Measurements from ENCODE around the gene RHOF. TPM values are rescaled to one million over a fixed set of nuclear protein-coding genes. Genes with fewer than 3 reads are reported as not detected.

RHOF gene
- total and polyA plus RNA-seq, 4 donors = 7.6 to 17.6 (median 13.2) TPM

DNA sequence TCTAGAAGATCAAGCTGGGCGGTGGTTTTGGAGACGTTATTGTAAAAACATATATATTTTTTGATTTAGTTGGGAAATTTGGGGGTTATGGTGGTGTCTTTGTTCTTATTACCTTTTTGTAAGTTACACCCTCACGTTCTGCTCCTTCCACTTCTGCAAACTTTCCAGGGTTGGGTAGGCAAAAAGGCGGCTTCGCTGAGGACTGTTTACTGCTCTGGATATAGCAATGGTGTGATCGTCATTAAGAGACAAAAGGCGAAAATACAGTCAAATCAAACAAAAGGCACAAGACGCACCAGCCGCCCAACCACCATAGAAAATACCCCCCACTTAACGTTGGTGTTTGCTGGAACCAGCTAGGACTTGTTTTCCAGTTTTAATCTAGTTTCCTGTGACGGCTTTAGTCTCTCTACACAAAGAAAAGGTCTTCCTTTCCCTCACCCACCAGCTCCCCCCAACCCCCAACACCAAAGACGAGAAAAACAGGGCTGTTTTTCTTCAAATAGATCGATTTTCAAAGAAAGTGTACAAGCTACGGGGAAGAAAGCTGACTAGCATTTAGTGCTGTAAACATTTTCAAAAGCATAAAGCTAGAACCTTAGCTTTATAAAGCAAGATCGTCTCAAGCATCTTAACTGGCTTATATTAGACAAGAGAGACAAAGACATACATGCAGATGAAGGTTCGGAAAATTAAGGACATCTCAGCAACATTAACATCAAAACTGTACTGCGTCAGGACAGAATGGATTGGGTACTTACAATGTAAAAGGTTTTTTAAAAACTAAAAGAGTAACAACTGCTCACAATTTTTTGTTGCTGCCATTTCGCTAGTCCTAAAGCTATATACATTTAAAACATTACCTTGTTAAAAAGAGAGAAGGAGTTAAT is 8.4 kb upstream of the RHOF start:
- peak in 3 of 6 donors; percentile 29 to 86 (median 76) for DNase-seq (ENCODE audit: low read depth in 4 of 6, low spot score in 6 of 6)
- Histone ChIP-seq H3K4me1 (ENCODE audit: control insufficient read depth, insufficient read depth, low read length) (peaks cover 58% of the 10 kb centered on the region), H3K4me3 (ENCODE audit: low read depth, low read length) (peak overlapping the region; percentile 80), H3K27me3 (ENCODE audit: control insufficient read depth, insufficient read depth, low read length) (no peaks in the 10 kb centered on the region), H3K36me3 (ENCODE audit: control insufficient read depth, insufficient read depth, low read length) (peaks cover 30% of the 10 kb centered on the region), H3K27ac (ENCODE audit: low read depth, low read length) (peak overlapping the region; percentile 99), H3K9me3 (ENCODE audit: control insufficient read depth, insufficient read depth, low read length) (no peaks in the 10 kb centered on the region)
- WGBS (ENCODE audit: insufficient coverage) = 0% methylated on average over 4 of the region's 18 CpGs

DNA sequence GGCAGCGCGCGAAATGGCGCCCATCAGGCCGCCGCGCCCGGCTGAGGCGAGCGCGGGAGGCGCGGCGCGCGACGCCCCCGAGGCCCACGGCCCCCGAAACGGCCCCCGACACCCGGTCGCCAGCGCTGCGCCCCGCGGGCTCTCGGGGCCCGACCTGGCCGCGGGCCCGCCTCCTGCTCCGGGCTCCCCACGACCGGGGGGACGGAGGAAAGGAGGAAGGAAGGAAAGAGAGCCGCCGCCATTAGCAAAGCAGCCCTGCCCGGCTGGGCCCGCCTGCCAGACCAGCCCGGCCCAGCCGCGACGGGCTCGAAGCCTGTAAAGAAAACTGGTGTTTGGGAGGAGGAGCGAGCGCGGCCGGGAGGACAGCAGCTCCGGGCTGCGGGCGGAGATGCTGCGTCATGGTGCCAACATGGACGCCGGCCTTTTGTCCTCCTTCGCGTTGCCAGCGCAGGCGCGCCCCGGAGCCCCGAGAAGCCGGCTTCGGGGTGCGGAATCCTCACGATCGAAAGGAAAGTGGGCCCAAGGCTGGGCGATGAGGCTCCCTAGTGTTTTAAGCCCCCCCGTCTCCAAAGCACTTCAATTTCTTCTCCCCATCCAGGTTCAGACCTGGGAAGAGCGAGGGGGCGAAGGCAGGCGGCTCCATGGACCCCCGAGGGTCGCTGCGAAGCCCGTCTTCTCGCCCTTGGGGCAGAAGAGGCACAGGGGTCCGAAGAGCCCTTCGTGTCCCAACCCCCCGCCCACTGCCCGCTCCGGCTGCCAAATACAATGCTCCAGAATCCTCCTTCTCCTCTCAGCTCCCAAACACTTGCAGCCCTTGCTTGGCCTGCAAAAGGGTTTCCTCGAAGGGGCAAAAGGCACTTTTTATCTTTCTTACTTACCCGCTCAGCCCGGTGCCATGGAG is 7.5 kb upstream of the RHOF start:
- Histone ChIP-seq H3K4me1 (ENCODE audit: control insufficient read depth, insufficient read depth, low read length) (peaks cover 58% of the 10 kb centered on the region), H3K36me3 (ENCODE audit: control insufficient read depth, insufficient read depth, low read length) (peaks cover 30% of the 10 kb centered on the region), H3K9me3 (ENCODE audit: control insufficient read depth, insufficient read depth, low read length) (no peaks in the 10 kb centered on the region), H3K27me3 (ENCODE audit: control insufficient read depth, insufficient read depth, low read length) (no peaks in the 10 kb centered on the region), H3K27ac (ENCODE audit: low read depth, low read length) (peak overlapping the region; percentile 99), H3K4me3 (ENCODE audit: low read depth, low read length) (peak overlapping the region; percentile 80)
- DNase-seq (ENCODE audit: low read depth in 4 of 6, low spot score in 6 of 6) = peak in 3 of 6 donors; percentile 51 to 89 (median 89)
- WGBS (ENCODE audit: insufficient coverage) = under 1% methylated on average over 83 of the region's 86 CpGs

DNA sequence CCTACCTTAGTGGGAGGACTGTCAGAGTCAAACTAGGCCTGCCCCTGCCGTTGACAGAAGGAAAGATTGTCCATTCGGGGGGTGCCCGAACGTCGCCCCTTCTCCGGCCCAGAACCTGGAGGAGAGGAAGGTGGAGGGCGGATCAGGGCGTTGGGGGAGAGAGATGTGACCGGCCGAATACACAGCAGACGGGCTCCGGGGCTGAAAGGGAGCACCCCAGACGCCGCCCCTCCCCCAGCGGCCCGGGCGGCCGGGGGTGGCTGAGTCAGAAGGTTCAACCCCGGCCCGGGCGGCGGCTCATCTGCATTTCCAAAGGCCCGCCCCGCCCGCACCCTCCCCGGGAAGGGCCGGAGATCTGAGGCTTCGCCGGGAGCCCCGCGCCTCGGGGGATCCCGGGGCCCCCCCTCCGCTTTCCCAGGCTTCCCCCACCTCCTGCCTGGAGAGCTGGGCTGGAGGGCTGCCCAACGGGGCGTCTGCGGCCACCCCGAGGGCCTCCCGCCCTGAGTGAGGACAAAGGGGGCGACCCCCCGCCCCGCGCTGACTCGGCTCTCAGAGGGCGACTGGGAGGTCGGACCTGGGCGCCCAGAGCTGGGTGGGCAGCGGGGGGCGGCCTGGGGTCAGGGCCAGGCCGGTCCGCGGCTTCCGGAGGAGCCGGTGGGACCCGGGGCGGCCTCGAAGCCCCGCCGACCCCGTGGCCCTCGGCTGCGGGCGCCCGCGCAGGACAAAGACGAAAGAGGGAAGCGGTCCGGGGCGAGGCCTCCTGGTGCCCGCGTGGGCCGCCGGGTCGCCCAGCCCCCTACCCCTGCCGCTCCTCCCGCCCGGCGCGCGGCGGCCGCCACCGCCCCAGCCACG is 6.6 kb upstream of the RHOF start:
- H3K4me3 ChIP-seq (ENCODE audit: low read depth, low read length) = peak overlapping the region; percentile 39
- peak in 3 of 6 donors; percentile 44 to 85 (median 67) for DNase-seq (ENCODE audit: low read depth in 4 of 6, low spot score in 6 of 6)
- H3K36me3 ChIP-seq (ENCODE audit: control insufficient read depth, insufficient read depth, low read length) = peaks cover 36% of the 10 kb centered on the region
- peak overlapping the region; percentile 87 for H3K27ac ChIP-seq (ENCODE audit: low read depth, low read length)
- no peaks in the 10 kb centered on the region for H3K9me3 ChIP-seq (ENCODE audit: control insufficient read depth, insufficient read depth, low read length)
- H3K4me1 ChIP-seq (ENCODE audit: control insufficient read depth, insufficient read depth, low read length) = peaks cover 60% of the 10 kb centered on the region
- under 1% methylated on average over 84 of the region's 84 CpGs for WGBS (ENCODE audit: insufficient coverage)
- H3K27me3 ChIP-seq (ENCODE audit: control insufficient read depth, insufficient read depth, low read length) = no peaks in the 10 kb centered on the region

DNA sequence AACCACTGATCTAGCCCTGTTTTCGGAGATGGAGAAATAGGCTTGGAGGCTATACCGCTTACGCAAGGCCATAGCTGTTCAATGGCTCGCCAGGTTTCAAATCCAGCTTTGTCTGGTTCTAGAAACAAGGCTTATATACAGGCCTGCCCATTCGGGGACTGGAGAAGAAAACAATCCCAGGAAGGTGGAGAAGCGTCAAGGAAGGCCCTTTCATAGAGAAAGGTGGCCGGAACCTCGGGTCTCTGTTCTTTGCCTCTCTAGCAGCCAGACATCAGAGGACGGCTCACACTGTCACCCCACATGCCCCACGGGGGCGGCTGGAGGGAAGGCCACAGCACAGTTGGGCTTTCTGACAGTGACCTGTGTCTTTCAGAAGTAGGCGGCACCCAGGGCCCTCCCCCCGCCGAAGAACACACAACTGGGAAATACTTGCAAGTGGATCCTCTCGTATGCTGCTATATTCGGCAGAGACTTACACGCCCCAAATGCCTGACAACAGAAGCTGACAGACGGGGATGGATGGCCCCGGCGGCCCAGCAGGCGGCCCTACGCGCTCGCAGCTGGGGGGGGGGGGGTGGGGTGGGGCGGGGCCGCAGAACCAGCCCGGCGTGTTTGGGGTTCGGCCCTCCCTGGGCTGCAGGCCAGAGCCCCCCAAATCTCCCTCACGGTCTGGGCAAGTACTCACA is 5.8 kb upstream of the RHOF start:
- peaks cover 65% of the 10 kb centered on the region for H3K4me1 ChIP-seq (ENCODE audit: control insufficient read depth, insufficient read depth, low read length)
- H3K4me3 ChIP-seq (ENCODE audit: low read depth, low read length) = peak overlapping the region; percentile 39
- peaks cover 38% of the 10 kb centered on the region for H3K36me3 ChIP-seq (ENCODE audit: control insufficient read depth, insufficient read depth, low read length)
- peak in 3 of 6 donors; percentile 36 to 84 (median 74) for DNase-seq (ENCODE audit: low read depth in 4 of 6, low spot score in 6 of 6)
- no peaks in the 10 kb centered on the region for H3K27me3 ChIP-seq (ENCODE audit: control insufficient read depth, insufficient read depth, low read length)
- 16% methylated on average over 16 of the region's 30 CpGs for WGBS (ENCODE audit: insufficient coverage)
- peak overlapping the region; percentile 87 for H3K27ac ChIP-seq (ENCODE audit: low read depth, low read length)
- H3K9me3 ChIP-seq (ENCODE audit: control insufficient read depth, insufficient read depth, low read length) = no peaks in the 10 kb centered on the region

DNA sequence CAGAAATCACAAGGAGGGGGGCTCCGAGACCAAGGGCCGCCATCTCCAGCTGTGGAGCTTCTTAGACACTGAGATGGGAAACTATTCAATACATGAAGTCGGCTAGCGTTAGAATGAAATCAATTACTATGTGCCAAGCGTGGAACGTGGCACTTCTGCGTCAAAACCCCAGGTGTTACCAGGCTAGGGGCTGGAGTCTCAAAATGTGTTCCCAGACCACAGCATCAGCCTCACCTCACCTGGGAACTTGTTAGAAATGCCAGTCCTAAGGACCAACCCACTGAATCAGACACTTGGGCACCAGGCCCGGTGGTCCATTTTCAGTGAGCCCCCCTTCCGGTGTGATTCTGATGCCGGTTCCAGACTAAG is 5.3 kb upstream of the RHOF start:
- H3K27ac ChIP-seq (ENCODE audit: low read depth, low read length) = peak overlapping the region; percentile 86
- peaks cover 70% of the 10 kb centered on the region for H3K4me1 ChIP-seq (ENCODE audit: control insufficient read depth, insufficient read depth, low read length)
- 17% methylated on average over 7 of the region's 10 CpGs for WGBS (ENCODE audit: insufficient coverage)
- DNase-seq (ENCODE audit: low read depth in 4 of 6, low spot score in 6 of 6) = peak in 1 of 6 donors; percentile 57
- H3K4me3 ChIP-seq (ENCODE audit: low read depth, low read length) = peak overlapping the region; percentile 14
- H3K36me3 ChIP-seq (ENCODE audit: control insufficient read depth, insufficient read depth, low read length) = peaks cover 38% of the 10 kb centered on the region
- peaks cover 3% of the 10 kb centered on the region for H3K27me3 ChIP-seq (ENCODE audit: control insufficient read depth, insufficient read depth, low read length)
- no peaks in the 10 kb centered on the region for H3K9me3 ChIP-seq (ENCODE audit: control insufficient read depth, insufficient read depth, low read length)

DNA sequence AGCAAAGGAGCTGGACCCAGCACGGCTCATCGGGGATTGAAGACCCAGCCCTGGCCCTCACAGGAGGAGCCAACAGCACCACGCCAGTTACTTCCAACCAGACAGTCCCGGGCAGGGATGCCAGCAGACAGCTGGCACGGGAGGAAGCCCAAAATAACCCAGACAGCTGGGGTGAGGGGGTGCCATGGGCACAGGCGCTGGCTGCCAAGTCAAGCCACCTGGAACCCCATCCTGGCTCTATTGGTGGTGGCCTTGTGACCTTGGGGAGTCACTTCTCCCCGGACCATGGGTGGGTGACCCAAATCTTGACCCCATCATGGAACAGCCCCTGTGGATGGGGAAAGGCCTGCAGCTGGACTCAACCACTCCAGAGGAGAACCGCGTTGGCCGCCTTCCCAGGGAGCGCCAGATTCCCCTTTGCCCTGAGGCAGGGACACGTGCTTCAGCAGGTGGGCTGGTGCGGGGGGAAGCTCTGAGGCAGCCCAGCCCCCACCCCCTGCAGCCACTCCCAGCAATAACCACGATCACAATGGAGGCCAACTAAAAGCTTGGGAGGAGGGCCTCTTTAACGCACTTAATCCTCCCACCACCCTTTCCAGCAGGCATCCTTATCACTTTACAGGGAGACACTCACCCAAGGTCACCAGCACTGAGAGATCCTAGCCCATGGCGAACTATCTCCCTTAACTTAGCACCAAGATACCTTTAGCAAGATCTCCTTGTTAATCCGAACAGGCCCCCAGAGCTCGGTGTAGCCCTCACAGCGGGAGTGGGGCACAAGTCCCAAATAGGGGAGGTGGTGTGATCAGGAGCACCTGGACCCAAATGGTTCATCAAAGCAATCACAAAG is 4.7 kb upstream of the RHOF start:
- Histone ChIP-seq H3K9me3 (ENCODE audit: control insufficient read depth, insufficient read depth, low read length) (no peaks in the 10 kb centered on the region), H3K27me3 (ENCODE audit: control insufficient read depth, insufficient read depth, low read length) (peaks cover 5% of the 10 kb centered on the region), H3K36me3 (ENCODE audit: control insufficient read depth, insufficient read depth, low read length) (peaks cover 40% of the 10 kb centered on the region), H3K27ac (ENCODE audit: low read depth, low read length) (peak overlapping the region; percentile 86), H3K4me1 (ENCODE audit: control insufficient read depth, insufficient read depth, low read length) (peaks cover 76% of the 10 kb centered on the region), H3K4me3 (ENCODE audit: low read depth, low read length) (peak overlapping the region; percentile 9)
- 9% methylated on average over 13 of the region's 19 CpGs for WGBS (ENCODE audit: insufficient coverage)
- peak in 3 of 6 donors; percentile 31 to 80 (median 80) for DNase-seq (ENCODE audit: low read depth in 4 of 6, low spot score in 6 of 6)

DNA sequence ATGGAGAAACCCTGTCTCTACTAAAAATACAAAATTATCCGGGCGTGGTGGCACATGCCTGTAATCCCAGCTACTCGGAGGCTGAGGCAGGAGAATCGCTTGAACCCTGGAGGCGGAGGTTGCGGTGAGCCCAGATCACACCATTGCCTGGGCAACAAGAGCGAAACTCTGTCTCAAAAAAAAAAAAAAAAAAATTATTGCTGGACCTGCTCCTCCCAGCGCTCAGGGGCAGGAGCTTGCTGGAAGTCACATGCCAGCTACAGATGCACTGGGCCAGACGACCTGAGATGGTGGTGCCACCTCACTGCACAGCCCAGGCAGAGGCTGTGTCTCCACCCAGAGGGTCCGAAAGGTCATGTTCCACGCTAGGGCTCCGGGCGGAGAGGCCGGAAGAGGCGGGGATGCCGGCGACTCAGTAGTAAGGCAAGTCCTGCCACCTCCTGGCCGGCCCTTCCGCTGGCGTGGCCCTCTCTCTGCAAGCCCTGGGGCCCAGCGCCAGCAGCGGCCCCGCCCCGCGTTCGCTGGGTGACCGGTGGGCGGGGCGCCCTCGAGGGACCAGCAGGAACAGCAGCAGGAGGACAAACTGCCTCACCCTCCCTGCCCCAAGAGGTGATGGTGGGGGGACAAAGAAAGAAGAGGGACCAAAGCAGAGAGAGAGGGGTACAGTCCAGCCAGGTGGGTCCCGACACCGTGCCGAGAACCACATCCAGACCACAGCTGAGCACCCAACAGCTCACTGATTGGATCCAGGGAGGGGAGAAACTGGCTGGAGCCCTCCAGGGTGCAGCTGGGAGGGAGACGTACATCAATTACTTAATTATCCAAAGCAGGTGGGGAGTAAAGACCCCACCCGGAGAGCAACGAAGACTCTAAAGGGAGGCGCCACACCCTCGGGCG is 3.6 kb upstream of the RHOF start:
- Histone ChIP-seq H3K4me3 (ENCODE audit: low read depth, low read length) (peak overlapping the region; percentile 18), H3K27ac (ENCODE audit: low read depth, low read length) (peak overlapping the region; percentile 86), H3K27me3 (ENCODE audit: control insufficient read depth, insufficient read depth, low read length) (peaks cover 5% of the 10 kb centered on the region), H3K4me1 (ENCODE audit: control insufficient read depth, insufficient read depth, low read length) (peaks cover 87% of the 10 kb centered on the region), H3K9me3 (ENCODE audit: control insufficient read depth, insufficient read depth, low read length) (no peaks in the 10 kb centered on the region), H3K36me3 (ENCODE audit: control insufficient read depth, insufficient read depth, low read length) (peaks cover 49% of the 10 kb centered on the region)
- 19% methylated on average over 31 of the region's 39 CpGs for WGBS (ENCODE audit: insufficient coverage)
- DNase-seq (ENCODE audit: low read depth in 4 of 6, low spot score in 6 of 6) = peak in 3 of 6 donors; percentile 44 to 87 (median 78)
